K562 (cell line): ENCODE measurements around the gene NPC1L1. TPM values are rescaled to one million over a fixed set of nuclear protein-coding genes. Genes with fewer than 3 reads are reported as not detected.
A peak's percentile ranks its signal among the peaks of the same experiment; 100 is the strongest.

Experiments used
- ARID2 ChIP-seq: fragments of 450-650 bp; IDR thresholded peaks from 2 replicates; pipeline ENCODE4 v1.6.1; 2017; ENCODE audit warnings: antibody characterized with exemption, mild to moderate bottlenecking
- ARNT ChIP-seq, 2 experiments: fragments of 450-650 bp; IDR thresholded peaks; 2 replicates each; pipeline ENCODE4 v1.6.1; 2016; ENCODE audit warnings: mild to moderate bottlenecking in 1 of 2
- CEBPZ ChIP-seq: fragments of 150-350 bp; IDR thresholded peaks from 2 replicates; pipeline ENCODE4 v1.6.1; 2014; ENCODE audit warnings: low read depth, mild to moderate bottlenecking, low read length, borderline replicate concordance
- CTCF ChIP-seq, 3 experiments: IDR thresholded peaks in 2 of 3; conservative IDR thresholded peaks in 1 of 3; 2 replicates each; pipeline ENCODE4 v1.5.1; 2011 to 2012; ENCODE audit warnings: low read length in 3 of 3, mild to moderate bottlenecking in 3 of 3, control low read depth in 2 of 3, improper control_type of control experiment in 1 of 3, inconsistent platforms in 1 of 3, low read depth in 1 of 3, mixed read lengths in 1 of 3, moderate library complexity in 1 of 3; ENCODE audit not compliant: insufficient read depth in 2 of 3
- EP300 ChIP-seq: IDR thresholded peaks from 2 replicates; pipeline ENCODE4 v1.6.1; 2012; ENCODE audit warnings: low read length, improper control_type of control experiment
- ETS2 ChIP-seq: IDR thresholded peaks from 2 replicates; pipeline ENCODE4 v1.6.1; 2016; ENCODE audit warnings: borderline replicate concordance, missing genetic modification characterization, mild to moderate bottlenecking, moderate library complexity, missing compliant biosample characterization; ENCODE audit not compliant: poor library complexity, severe bottlenecking
- GABPB1 ChIP-seq: sonication (generic); formaldehyde crosslinking; IDR thresholded peaks from 2 replicates; pipeline ENCODE4 v1.8.0; 2022; ENCODE audit warnings: mild to moderate bottlenecking, missing genetic modification reagents
- HDAC8 ChIP-seq: fragments of 450-650 bp; IDR thresholded peaks from 2 replicates; pipeline ENCODE4 v1.6.1; 2016; ENCODE audit warnings: mild to moderate bottlenecking, missing genetic modification characterization, moderate library complexity, missing compliant biosample characterization
- KAT2B ChIP-seq: IDR thresholded peaks from one replicate; pipeline ENCODE4 v1.6.1; 2012; ENCODE audit warnings: low read depth, mild to moderate bottlenecking, control low read depth, inconsistent platforms, low read length, moderate library complexity
- KLF10 ChIP-seq: fragments of 250-450 bp; sonication (Bioruptor Pico); IDR thresholded peaks from 2 replicates; pipeline ENCODE4 v1.6.1; 2021; ENCODE audit warnings: matching md5 sums
- PHF20 ChIP-seq: fragments of 450-650 bp; IDR thresholded peaks from 2 replicates; pipeline ENCODE4 v1.6.1; 2018; ENCODE audit not compliant: partially characterized antibody
- PHF21A ChIP-seq: fragments of 450-650 bp; IDR thresholded peaks from 2 replicates; pipeline ENCODE4 v1.6.1; 2017; ENCODE audit warnings: low read depth, borderline replicate concordance
- POLR2H ChIP-seq: IDR thresholded peaks from 2 replicates; pipeline ENCODE4 v1.6.1; 2016; ENCODE audit warnings: missing genetic modification characterization, low read depth, mild to moderate bottlenecking, control low read depth, missing compliant biosample characterization, moderate library complexity
- PTRF ChIP-seq: fragments of 450-650 bp; IDR thresholded peaks from 2 replicates; pipeline ENCODE4 v1.6.1; 2016; ENCODE audit warnings: mild to moderate bottlenecking, missing genetic modification characterization, missing compliant biosample characterization
- PURB ChIP-seq: sonication (generic); formaldehyde crosslinking; IDR thresholded peaks from 2 replicates; pipeline ENCODE4 v1.9.0; 2021; ENCODE audit warnings: low read depth, mild to moderate bottlenecking, missing genetic modification reagents
- PYGO2 ChIP-seq: fragments of 450-650 bp; IDR thresholded peaks from 2 replicates; pipeline ENCODE4 v1.6.1; 2016; ENCODE audit warnings: mild to moderate bottlenecking, missing genetic modification characterization, moderate library complexity, missing compliant biosample characterization
- SAP30 ChIP-seq: fragments of 200-600 bp; sonication (generic); IDR thresholded peaks from 2 replicates; pipeline ENCODE4 v1.6.1; 2012; ENCODE audit warnings: borderline replicate concordance, low read depth, mild to moderate bottlenecking, moderate library complexity, low read length, control low read depth, inconsistent platforms; ENCODE audit not compliant: insufficient read depth, poor library complexity, severe bottlenecking
- SNAPC5 ChIP-seq: fragments of 250-450 bp; sonication (Bioruptor Pico); IDR thresholded peaks from 2 replicates; pipeline ENCODE4 v1.8.0; 2021; ENCODE audit warnings: moderate library complexity, mild to moderate bottlenecking, inconsistent platforms
- ZEB2 ChIP-seq: fragments of 450-650 bp; IDR thresholded peaks from 2 replicates; pipeline ENCODE4 v1.6.1; 2016
- ZNF764 ChIP-seq: fragments of 250-450 bp; sonication (Bioruptor Pico); IDR thresholded peaks from 2 replicates; pipeline ENCODE4 v1.4.0; 2020; ENCODE audit warnings: low read depth, mild to moderate bottlenecking, moderate library complexity
- polyA plus RNA-seq, 8 experiments: library from polyadenylated mRNA; depleted of rRNA in 4 of 8; stranded (reverse) in 5 of 8; unstranded in 3 of 8; fragments of >200 nt; fragmentation: Nextera tagmentation in 2 of 8; fragmentation: Illumina TruSeq in 1 of 8; extraction: Ambion mirVana in 2 of 8; extraction: Trizol in 1 of 8; gene quantifications; 2 replicates each; pipeline versions ENCODE4 v1.2.1 to v1.2.3, GENCODE V29; 2011 to 2014; ENCODE audit warnings: inconsistent platforms in 1 of 8, missing spikeins in 1 of 8
- total RNA-seq, 7 experiments: library from RNA; depleted of rRNA in 6 of 7; stranded (reverse); fragments of >200 nt in 6 of 7; fragmentation: Illumina TruSeq in 2 of 7; extraction: Trizol in 2 of 7; gene quantifications; 2 replicates each; pipeline versions ENCODE4 v1.2.1 to v1.2.3, GENCODE V29; 2011 to 2021; ENCODE audit warnings: low replicate concordance in 1 of 7
- TF ChIP-seq, protein P1 (sequence below): fragments of 450-650 bp; IDR thresholded peaks from one replicate; pipeline ENCODE4 v1.6.1; 2018; ENCODE audit warnings: mild to moderate bottlenecking, moderate library complexity; ENCODE audit not compliant: partially characterized antibody

NPC1L1 gene
- total and polyA plus RNA-seq, 9 of the 15 experiments (the other 6 are each of a cell fraction or from before 2014, with no cell fraction given) = 0.01 to 0.18 (median 0.07) TPM; not detected in 4

DNA sequence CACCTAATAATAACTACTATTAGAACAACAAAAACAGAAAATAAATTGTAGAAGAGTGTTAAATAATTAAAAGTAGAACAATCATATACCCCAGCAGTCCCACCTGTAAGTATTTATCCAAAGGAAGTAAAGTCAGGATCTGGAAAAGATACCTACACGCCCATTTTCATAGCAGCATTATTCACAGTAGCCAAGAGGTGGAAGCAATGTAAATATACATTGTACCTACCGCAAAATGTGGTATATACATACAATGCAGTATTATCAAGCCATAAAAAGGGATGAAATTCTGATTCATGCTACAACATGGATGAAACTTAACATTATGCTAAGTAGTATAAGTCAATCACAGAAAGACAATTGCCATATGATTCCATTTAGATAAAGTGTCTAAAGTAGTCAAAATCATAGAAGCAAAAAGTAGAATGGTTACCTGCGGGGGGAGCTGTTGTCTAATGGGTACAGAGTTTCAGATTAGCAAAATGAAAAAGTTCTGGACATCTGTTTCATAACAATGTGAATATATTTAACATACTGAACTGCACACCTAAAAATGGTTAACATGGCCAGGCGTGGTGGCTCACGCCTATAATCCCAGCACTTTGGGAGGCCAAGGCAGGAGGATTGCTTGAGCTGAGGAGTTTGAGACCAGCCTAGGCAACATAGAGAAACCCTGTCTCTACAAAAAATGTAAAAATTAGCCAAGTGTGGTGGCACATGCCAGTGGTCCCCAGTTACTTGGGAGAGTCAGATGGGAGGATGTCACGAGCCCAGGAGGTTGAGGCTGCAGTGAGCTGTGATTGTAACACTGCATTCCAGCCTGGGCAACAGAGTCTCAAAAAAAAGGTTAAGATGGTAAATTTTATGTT lies 46.9 kb upstream of the NPC1L1 start (continued):
- TF ChIP-seq, protein P1, sequence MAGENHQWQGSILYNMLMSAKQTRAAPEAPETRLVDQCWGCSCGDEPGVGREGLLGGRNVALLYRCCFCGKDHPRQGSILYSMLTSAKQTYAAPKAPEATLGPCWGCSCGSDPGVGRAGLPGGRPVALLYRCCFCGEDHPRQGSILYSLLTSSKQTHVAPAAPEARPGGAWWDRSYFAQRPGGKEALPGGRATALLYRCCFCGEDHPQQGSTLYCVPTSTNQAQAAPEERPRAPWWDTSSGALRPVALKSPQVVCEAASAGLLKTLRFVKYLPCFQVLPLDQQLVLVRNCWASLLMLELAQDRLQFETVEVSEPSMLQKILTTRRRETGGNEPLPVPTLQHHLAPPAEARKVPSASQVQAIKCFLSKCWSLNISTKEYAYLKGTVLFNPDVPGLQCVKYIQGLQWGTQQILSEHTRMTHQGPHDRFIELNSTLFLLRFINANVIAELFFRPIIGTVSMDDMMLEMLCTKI = no peak
- TF ChIP-seq CEBPZ (no peak), PHF20 (no peak), HDAC8 (tag) (no peak), SNAPC5 (CRISPR knock-in tag) (no peak), ARNT (IDR thresholded peaks at IDR 0.05) (no peak), KLF10 (CRISPR knock-in tag) (no peak), PTRF (tag) (no peak), KAT2B (no peak), ZNF764 (CRISPR knock-in tag) (no peak), ZEB2 (no peak), PHF21A (no peak), POLR2H (tag) (no peak), SAP30 (no peak), EP300 (no peak), ARID2 (peak; percentile 72; the same call in 1 of the 2 replicates), ETS2 (tag) (no peak), PURB (CRISPR knock-in tag) (no peak), CTCF (IDR thresholded peaks at IDR 0.05 in 2 of 3, conservative IDR thresholded peaks at IDR 0.05 in 1 of 3; ENCODE audit: insufficient read depth in 2 of 3, low read depth in 1 of 3, low read length in 3 of 3) (peak; percentile 44 to 82 (median 59); a peak in 5 of 6 replicates), PYGO2 (tag) (no peak), GABPB1 (CRISPR knock-in tag) (no peak)
